GM21825 (cell line): ENCODE measurements around the gene DTNBP1.
"Not testable (repeated sequence)": the region's sequence is repeated elsewhere in the genome, so short reads cannot be mapped to it uniquely, and the experiment has no call there.

Experiments used
- ATAC-seq: cut with Tn5 transposase; IDR thresholded peaks from one replicate; pipeline ENCODE4 v1.9.1; 2021; ENCODE audit warnings: mild to moderate bottlenecking, moderate library complexity; ENCODE audit not compliant: unreplicated experiment

Gene DTNBP1

DNA sequence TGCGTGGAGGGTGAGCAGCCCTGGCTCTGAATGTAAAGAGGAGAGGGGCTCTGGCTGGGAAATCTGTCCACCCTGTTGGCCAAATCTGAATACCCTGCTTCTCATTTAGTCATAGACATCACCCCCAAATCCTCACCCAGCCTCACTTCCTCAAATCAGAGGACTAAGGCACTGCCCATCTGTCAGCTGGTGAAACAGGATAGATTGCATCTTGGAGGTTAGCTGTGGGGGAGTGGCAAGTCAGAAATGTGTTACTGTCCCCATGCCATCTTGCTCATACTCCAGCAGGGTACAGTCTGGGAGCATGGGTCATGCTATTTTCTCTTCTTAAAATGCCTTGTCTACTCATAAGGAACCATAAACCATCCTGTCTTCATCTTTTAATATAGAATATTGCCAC, 9.5 kb upstream of the DTNBP1 start:
- ATAC-seq: no peak

- no peak for ATAC-seq
These were observed 6.1 kb upstream of the DTNBP1 start for GRCh38 chr6:15668918-15669317.

DNA sequence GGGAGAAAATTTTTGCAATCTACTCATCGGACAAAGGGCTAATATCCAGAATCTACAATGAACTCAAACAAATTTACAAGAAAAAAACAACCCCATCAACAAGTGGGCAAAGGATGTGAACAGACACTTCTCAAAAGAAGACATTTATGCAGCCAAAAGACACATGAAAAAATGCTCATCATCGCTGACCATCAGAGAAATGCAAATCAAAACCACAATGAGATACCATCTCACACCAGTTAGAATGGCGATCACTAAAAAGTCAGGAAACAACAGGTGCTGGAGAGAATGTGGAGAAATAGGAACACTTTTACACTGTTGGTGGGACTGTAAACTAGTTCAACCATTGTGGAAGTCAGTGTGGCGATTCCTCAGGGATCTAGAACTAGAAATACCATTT, 4.1 kb upstream of the DTNBP1 start:
- ATAC-seq: not testable (repeated sequence)

GRCh38 chr6:15665237-15665636, 2.4 kb upstream of the DTNBP1 start:
- no peak for ATAC-seq

DNA sequence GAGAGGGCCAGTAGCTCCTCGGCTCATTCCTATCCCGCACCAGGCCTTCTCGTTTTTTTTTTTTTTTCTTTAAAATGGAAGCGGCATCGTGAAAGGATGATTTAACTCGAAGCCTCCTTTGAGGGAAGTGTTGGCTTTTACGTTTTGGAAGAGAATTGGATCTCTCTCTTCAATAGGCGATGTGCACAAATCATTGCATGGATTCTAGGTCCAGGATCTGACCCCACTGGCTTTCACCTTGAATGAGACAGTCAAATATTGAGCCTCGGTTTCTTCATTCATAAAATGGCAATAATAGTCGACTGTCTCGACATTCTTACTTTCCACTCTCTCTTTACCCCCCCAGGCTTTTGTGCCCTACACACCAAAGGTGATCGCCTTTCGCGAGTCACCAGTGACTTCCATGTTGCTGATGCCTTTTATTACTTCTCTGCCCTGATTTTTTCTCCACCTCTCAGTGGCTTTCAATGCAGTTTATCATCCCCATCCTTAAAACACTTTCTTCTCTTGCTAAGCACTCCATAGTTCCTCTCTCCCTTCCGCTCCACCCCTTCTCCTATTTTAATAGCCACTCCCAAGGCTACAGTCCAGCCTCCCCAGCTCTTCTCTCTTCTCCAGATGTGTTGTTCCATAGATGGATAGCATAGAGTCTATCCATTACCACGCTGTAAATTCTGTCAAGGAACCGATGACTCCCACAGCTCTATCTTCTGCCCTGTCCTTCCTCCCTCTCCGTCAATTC, 473 bp upstream of the DTNBP1 start:
- no peak for ATAC-seq

DNA sequence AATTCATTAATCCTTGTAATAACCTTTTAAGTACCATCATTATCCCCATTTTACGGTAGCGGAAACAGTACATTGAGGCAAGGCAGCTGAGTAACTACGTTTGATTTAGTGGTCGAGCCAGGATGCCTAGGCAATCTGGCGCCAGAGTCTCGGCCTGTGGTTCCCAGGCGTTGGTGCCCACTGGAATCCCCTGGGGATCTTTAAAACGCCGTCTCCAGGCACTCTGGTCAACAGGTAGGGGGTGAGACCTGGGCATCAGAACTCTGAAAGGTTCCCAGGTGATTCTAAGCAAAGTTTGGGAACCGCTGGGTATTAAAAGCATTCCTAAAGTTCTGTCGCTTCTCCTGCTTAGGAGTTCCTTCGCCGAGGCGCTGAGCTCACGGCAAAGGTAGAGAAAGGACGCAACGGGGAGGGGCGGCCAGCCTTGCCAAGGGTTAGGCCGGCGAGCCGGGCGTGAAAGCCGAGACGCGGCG, 939 bp downstream of the DTNBP1 start:
- ATAC-seq: no peak

DNA sequence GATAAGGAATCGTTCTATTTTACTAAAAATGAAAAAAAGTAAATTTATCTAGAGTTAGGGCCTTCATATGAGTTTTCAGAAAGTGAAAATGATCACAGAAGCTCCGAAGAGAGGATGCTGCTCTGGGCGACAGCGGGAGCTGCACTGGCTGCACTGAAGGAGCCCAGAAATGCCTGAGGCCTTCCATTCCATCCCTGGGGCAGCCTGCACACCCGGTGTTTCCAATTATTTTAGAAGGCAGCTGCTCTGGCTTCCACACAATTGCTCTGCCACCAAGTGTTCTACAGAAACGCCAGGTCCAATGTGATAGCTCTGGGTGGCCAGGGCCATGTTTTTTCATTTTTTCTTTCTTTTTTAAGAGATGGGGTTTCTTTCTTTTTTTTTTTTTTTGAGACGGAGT, 3.6 kb downstream of the DTNBP1 start:
- no peak for ATAC-seq

DNA sequence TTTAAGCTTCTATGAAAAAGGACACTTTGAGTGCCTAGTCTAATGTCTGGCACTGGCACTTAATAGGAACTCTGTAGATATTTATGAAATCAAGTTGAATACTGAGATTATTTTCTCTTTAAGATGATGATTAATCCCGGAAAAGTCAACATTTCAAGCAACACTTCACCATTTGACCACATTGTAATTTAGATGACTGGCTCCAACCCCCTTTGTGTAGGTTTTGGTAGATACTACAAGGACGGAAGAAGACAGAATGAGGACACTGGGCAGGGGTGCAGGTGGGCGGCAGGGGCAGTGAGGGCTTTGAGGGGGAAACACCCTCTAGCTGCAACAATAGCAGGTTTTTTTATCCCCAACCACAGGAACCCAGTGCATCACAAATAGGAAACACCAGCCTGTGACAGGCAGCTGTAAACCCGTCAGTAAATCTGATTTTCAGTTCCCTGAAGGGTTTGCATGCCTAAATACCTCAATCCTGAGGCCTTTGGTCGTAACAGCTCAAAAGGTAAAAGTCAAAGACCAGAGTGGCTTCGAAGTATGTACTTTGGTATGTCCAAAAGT, 4.6 kb downstream of the DTNBP1 start:
- peak; percentile 32 for ATAC-seq

DNA sequence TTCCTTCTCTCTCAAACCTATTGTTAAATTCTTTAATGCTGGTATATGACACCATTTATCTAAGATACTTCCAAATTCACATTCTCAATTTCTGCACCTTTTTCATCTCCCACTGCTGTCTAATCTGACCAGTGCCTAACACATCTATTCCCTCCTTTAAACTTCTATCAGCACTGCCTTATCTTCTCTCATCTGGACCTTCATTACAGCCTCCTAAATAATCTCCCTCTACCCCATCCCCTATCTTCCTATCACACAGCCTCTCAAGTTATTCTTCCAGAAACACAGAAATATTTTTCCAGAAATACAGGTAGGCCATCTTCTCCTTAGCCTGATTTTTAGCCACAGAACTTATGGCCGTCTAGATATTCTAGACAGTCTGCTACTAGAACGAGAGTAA, 5.5 kb downstream of the DTNBP1 start:
- ATAC-seq: no peak

DNA sequence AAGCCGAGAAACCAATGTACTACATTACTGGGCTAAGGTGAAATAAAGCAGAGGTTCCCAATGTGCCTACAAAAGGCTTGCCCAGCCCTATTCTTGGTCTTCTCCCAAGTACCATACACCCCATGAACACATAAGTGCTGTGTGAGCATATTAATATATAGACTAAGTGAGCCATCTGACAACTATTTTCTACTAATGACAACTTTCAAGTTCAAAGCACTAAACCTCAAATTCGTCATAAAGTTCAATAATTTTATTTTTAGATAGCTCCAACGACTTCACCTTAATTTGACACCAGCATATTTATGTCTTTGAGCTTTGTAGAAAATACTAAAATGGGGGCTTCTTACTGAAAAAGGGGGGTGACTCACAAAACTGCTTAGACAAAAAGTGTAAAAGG, 6.7 kb downstream of the DTNBP1 start:
- ATAC-seq: no peak

- ATAC-seq: no peak
These were observed 8.6 kb downstream of the DTNBP1 start for GRCh38 chr6:15654250-15654649.

GRCh38 chr6:15653581-15653980, 9.2 kb downstream of the DTNBP1 start:
- no peak for ATAC-seq

GRCh38 chr6:15650004-15650559, 12.7 kb downstream of the DTNBP1 start:
- not testable (repeated sequence) for ATAC-seq

DNA sequence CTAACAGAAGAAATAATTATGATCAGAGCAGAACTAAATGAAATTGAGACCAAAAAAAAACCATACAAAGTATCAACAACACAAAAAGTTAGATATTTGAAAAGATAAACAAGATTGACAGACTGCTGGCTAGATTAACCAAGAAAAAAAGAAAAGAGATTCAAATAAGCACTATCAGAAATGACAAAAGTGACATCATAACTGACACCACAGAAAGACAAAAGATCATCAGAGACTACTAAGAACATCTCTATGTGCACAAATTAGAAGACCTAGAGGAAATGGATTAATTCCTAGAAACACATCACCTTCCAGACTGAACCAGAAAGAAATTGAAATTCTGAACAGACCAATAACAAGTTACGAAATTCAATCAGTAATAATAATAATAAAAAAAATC, 17.9 kb downstream of the DTNBP1 start:
- no peak for ATAC-seq

DNA sequence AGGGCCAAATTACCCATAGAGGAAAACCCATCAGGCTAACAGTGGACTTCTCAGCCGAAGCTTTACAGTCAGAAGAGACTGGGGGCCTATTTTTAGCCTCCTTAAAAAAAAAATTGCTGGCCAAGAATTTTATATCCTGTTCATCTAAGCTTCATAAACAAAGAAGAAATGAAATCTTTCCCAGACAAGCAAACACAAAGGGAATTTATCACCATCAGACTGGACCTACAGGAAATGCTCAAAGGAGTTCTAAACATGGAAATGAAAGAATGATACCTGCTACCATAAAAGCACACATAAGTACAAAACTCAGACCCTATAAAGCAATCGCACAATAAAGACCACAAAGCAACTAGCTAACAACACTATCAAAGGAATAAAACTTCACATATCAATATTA, 19.3 kb downstream of the DTNBP1 start:
- ATAC-seq: no peak

- no peak for ATAC-seq
These were observed 20.6 kb downstream of the DTNBP1 start for GRCh38 chr6:15642276-15642675.

DNA sequence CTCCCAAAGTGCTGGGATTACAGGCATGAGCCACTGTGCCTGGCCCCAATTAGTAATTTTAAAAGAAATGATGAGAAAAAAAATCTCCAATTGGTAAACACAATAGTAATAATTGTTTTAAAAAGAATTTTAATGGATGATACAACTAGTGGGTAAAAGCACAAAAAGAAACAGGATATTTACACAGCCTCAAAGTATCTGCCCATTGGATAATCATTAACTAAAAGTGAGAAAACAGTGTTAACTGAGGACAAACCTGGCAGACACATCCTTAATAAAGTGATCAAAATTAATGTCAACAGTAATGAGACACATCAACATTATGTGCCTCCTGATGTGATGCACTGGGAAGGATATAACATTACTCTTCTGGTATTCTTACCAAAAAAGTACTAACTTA, 24.5 kb downstream of the DTNBP1 start:
- ATAC-seq: no peak

- no peak for ATAC-seq
These were observed 31.4 kb downstream of the DTNBP1 start for GRCh38 chr6:15631432-15631831.

DNA sequence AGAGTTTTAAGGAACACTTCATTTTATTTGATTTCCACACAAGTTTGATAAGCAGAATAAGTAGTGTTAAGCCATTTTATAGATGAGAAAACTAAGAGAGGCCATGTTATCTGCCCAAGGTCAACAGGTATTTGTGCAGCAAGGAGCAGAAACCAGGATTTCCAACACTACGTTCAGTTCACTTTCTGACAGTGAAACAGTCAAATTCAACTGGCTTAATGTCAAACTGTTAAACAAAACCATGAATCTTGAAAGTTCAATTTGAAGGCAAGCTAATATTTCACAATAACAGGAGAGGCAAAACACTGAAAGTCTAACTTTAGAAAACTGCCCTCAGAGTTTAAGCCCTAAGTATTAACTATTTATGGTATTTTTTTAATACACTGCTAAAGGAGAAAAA, 32.6 kb downstream of the DTNBP1 start:
- no peak for ATAC-seq

DNA sequence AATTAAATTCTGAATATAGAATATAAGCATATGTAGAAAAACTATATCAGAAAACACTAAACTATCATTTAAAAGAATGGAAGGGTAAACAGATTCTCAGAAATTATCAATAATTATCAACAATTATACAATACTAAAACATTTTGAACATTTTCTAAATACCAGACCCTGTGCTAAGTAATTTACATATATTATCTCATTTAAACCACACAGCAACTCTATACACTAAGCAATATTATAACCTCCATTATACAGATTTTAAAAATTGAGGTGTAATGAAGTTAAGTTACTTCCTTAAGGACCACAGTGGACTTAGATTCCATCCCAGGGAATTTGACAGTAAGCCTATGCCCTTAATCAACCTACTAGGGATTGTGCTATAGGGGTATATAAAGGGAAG, 33.3 kb downstream of the DTNBP1 start:
- no peak for ATAC-seq

GRCh38 chr6:15628499-15629131, 34.2 kb downstream of the DTNBP1 start:
- no peak for ATAC-seq

- ATAC-seq: no peak
These were observed 35.0 kb downstream of the DTNBP1 start for GRCh38 chr6:15627821-15628220.
